ENCODE results near the gene SYCE3. TPM values are rescaled to one million over a fixed set of nuclear protein-coding genes. Genes with fewer than 3 reads are reported as not detected.

SYCE3 gene
- polyA plus RNA-seq, 3 donors = 1.9 to 3.1 TPM; not detected in 1

- Histone ChIP-seq H3K4me2 (replicated peaks; ENCODE audit: extremely low read depth, low read length, poor library complexity, severe bottlenecking) (no peak overlapping the region), H2AFZ (ENCODE audit: insufficient read depth, low read depth, low read length, poor library complexity, severe bottlenecking) (no peak overlapping the region), H3K27ac (ENCODE audit: low read depth in 1 of 2, low read length in 2 of 2) (no peak overlapping the region), H3K27me3 (ENCODE audit: control insufficient read depth in 2 of 2, insufficient read depth in 2 of 2, low read length in 2 of 2) (peaks cover 0 to 8% of the 10 kb centered on the region in 2 donors), H3K9ac (ENCODE audit: insufficient read depth, low read length, poor library complexity, severe bottlenecking) (no peak overlapping the region), H3K9me3 (replicated peaks in 1 of 2; ENCODE audit: control insufficient read depth in 1 of 2, insufficient read depth in 1 of 2, low read length in 2 of 2) (no peaks in the 10 kb centered on the region), H3K79me2 (ENCODE audit: insufficient read depth, low read length) (peaks cover 6% of the 10 kb centered on the region), H3K4me3 (replicated peaks in 1 of 3; ENCODE audit: low read depth in 2 of 3, low read length in 3 of 3) (no peak overlapping the region), H3K4me1 (ENCODE audit: control insufficient read depth in 1 of 2, insufficient read depth in 2 of 2, low read length in 2 of 2) (peaks cover 8 to 13% of the 10 kb centered on the region in 2 donors), H3K36me3 (replicated peaks in 1 of 2; ENCODE audit: control insufficient read depth in 1 of 2, insufficient read depth in 2 of 2, low read length in 2 of 2) (no peaks in the 10 kb centered on the region), H4K20me1 (ENCODE audit: insufficient read depth, low read length) (no peaks in the 10 kb centered on the region)
- intact Hi-C loops (cut with micrococcal nuclease) = loop anchor here (2.0 to 5.0 kb wide), 4 partner anchors 15 to 62 kb away; partner anchors contain the start of genes KLHDC7B (in 1 of the 2), LMF2 (in 1 of the 2), NCAPH2 (in 1 of the 2) and SCO2 (in 1 of the 2)
- 67% methylated on average over 1 of the region's 3 CpGs for WGBS (ENCODE audit: insufficient coverage)
- peaks cover 17% of the 10 kb centered on the region for H3K4me1 Mint-ChIP-seq
- H3K36me3 Mint-ChIP-seq = no peaks in the 10 kb centered on the region
- peaks cover 16 to 17% (median 17%) of the 10 kb centered on the region in 3 donors for H3K27me3 Mint-ChIP-seq (ENCODE audit: low read depth in 3 of 3)
- H3K9me3 Mint-ChIP-seq = peaks cover 0 to 2% (median 0%) of the 10 kb centered on the region in 7 donors
- TF ChIP-seq CTCF (IDR thresholded peaks at IDR 0.05) = no peak
- H3K27ac Mint-ChIP-seq = no peak overlapping the region
- H3K4me3 Mint-ChIP-seq = no peak overlapping the region
- no peak for DNase-seq
Measured at GRCh38 chr22:50560034-50560433, 2.7 kb downstream of the SYCE3 start.

- Mint-ChIP-seq H3K4me1 (peaks cover 5% of the 10 kb centered on the region), H3K27ac (no peak overlapping the region), H3K4me3 (no peak overlapping the region), H3K27me3 (ENCODE audit: low read depth in 3 of 3) (peaks cover 2 to 8% (median 5%) of the 10 kb centered on the region in 3 donors), H3K9me3 (no peaks in the 10 kb centered on the region), H3K36me3 (no peaks in the 10 kb centered on the region)
- no peak for TF ChIP-seq CTCF (IDR thresholded peaks at IDR 0.05)
- Histone ChIP-seq H3K4me3 (replicated peaks in 1 of 3; ENCODE audit: low read depth in 2 of 3, low read length in 3 of 3) (no peak overlapping the region), H3K36me3 (replicated peaks in 1 of 2; ENCODE audit: control insufficient read depth in 1 of 2, insufficient read depth in 2 of 2, low read length in 2 of 2) (no peaks in the 10 kb centered on the region), H3K27ac (ENCODE audit: low read depth in 1 of 2, low read length in 2 of 2) (no peak overlapping the region), H3K9ac (ENCODE audit: insufficient read depth, low read length, poor library complexity, severe bottlenecking) (no peak overlapping the region), H3K27me3 (ENCODE audit: control insufficient read depth in 2 of 2, insufficient read depth in 2 of 2, low read length in 2 of 2) (no peaks in the 10 kb centered on the region), H3K4me2 (replicated peaks; ENCODE audit: extremely low read depth, low read length, poor library complexity, severe bottlenecking) (no peak overlapping the region), H3K4me1 (ENCODE audit: control insufficient read depth in 1 of 2, insufficient read depth in 2 of 2, low read length in 2 of 2) (no peaks in the 10 kb centered on the region), H4K20me1 (ENCODE audit: insufficient read depth, low read length) (no peaks in the 10 kb centered on the region), H2AFZ (ENCODE audit: insufficient read depth, low read depth, low read length, poor library complexity, severe bottlenecking) (no peak overlapping the region), H3K79me2 (ENCODE audit: insufficient read depth, low read length) (no peaks in the 10 kb centered on the region), H3K9me3 (replicated peaks in 1 of 2; ENCODE audit: control insufficient read depth in 1 of 2, insufficient read depth in 1 of 2, low read length in 2 of 2) (no peaks in the 10 kb centered on the region)
- no peak for DNase-seq
- no CpG with 5 or more reads among the region's 5 CpGs for WGBS (ENCODE audit: insufficient coverage)
- intact Hi-C loops (cut with micrococcal nuclease) = no loop called here
Measured at GRCh38 chr22:50556703-50557102, 6.0 kb downstream of the SYCE3 start.

Measured in CD14-positive monocyte (primary cell).